GM12891 (cell line): ENCODE measurements around the gene GUK1.

Experiments used
- DNase-seq: peaks from one replicate; pipeline ENCODE4 v3.0.0; 2011; ENCODE audit warnings: low spot score; ENCODE audit not compliant: insufficient read length
- FAIRE-seq: peaks from 2 replicates; lab custom pipeline; 2011; peaks lifted over from hg19 to GRCh38; lab: Jason Lieb, UNC
- PAX5 ChIP-seq: IDR thresholded peaks from 2 replicates; pipeline ENCODE4 v1.6.1; 2011; ENCODE audit warnings: low read length, moderate library complexity, mild to moderate bottlenecking; ENCODE audit not compliant: insufficient read depth, severe bottlenecking
- POLR2A ChIP-seq: IDR thresholded peaks from 2 replicates; pipeline ENCODE4 v1.6.1; 2011; ENCODE audit warnings: low read depth, low read length, control low read depth
- POLR2AphosphoS5 ChIP-seq: IDR thresholded peaks from 2 replicates; pipeline ENCODE4 v1.6.1; 2011; ENCODE audit warnings: low read depth, low read length, control low read depth
- POU2F2 ChIP-seq: IDR thresholded peaks from 2 replicates; pipeline ENCODE4 v1.6.1; 2011; ENCODE audit warnings: low read depth, mild to moderate bottlenecking, control low read depth, low read length, moderate library complexity
- SPI1 ChIP-seq: IDR thresholded peaks from 2 replicates; pipeline ENCODE4 v1.6.1; 2011; ENCODE audit warnings: low read depth, low read length, control low read depth
- TAF1 ChIP-seq: IDR thresholded peaks from 2 replicates; pipeline ENCODE4 v1.6.1; 2011; ENCODE audit warnings: low read depth, low read length, control low read depth

GUK1 gene

DNA sequence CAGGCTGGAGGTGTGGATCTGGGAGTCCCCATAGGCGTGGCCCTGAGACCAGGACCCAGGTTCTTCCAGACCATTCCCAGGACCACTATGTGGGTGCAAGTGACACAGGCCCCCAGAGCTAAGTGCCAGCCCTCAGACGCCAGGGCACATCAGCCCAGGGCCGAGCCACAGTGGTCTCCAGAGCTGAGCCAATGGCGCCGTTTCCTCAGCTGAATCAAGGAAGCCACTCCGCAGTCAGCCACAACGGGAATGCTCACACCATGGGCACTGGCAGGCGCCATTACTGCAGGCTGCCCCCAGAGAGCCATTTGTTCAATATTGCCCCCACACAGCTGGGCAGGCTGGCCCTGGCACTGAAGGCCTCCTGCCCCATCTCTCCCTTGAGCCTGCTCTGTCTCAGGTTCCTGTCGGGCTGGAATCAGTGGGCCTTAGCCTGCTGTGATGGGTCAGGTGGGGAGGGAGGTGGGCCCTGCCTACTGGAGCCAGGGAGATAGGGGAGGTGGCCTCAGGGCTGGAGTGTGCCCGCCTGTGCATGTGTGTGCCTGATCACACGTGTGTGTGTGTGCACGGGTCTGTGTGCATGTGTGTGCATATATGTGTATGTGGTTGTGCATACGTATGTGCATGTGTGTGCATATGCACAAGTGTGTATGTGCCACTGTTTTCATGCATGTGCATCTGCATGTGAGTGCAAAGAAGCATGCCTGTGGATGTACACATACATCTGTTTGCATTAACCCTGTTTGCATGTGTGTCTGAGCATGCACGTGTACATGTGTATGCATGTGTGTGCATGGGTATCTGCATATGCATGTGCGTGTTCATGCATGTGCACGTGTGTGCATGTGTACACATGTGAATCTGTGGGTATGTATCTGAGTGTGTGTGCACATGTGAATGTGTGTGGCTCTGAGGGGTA, 15.8 kb downstream of the GUK1 start:
- peak; percentile 50 for FAIRE-seq
- DNase-seq: no peak
- TF ChIP-seq POU2F2: no peak; the same call in 1 of the 2 replicates
- no peak for TF ChIP-seq PAX5
- no peak for TF ChIP-seq TAF1
- TF ChIP-seq POLR2A: no peak
- TF ChIP-seq SPI1: no peak
- no peak for TF ChIP-seq POLR2AphosphoS5

DNA sequence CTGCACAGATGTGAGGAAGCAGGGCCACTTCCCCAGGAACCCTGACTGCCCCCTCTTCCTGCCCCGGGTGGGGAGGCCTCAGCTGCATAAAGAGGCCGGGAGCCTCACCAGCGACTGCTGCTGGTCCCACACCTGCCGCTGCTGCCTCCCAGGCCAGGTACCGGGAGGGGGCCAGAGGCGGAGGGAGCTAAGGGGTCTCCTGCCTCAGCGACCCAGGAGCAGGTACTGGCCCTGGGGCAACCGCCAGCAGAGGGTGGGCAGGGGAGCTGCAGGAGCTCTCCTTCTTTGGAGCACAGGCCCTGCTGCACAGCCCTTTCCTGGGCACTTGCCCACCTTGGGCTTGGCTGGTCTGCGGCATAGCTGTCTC, 16.4 kb downstream of the GUK1 start:
- DNase-seq: no peak
- FAIRE-seq: no peak
- TF ChIP-seq PAX5: no peak
- TF ChIP-seq SPI1: no peak
- no peak for TF ChIP-seq POU2F2
- no peak for TF ChIP-seq TAF1
- no peak for TF ChIP-seq POLR2A
- TF ChIP-seq POLR2AphosphoS5: no peak

DNA sequence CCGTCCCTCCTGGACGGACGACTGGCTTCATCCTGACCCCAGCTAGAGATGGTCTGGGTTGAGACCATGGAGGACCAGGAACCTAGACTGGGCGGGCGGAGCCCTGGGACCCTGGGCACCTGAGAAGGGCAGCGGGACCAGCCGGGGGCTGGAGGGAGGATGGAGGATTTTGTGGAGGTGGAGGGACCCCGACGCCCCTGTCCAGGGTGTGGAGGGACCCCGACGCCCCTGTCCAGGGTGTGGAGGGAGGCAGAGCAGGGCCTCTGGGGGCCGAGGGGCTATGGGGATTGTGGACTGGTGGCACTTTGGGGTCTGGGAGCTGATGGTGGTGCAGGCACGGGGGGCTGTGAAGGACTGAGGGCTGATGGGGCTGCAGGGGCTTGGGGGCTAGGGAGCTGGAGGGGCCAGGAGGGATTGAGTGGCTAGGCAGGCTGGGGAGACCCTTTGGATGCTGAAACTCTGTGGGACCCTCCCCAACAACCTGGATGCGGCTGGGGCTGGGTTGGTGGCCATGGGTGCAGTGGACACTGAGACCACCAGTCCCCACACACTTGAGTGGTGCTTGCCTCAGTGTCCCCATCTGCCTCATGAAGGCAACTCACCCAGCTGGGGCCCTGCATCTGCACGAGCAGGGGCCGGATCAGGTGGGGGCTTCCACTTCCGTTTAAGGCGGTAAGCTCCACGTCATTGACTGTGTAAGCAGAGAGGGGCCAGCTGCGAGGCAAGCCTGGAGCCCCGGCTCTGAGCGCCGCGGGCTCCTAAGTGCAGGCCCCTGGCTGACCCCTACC, 17.1 kb downstream of the GUK1 start:
- 0 out of 2 replicates have a peak, but pooled peaks have one; percentile 16 for TF ChIP-seq SPI1
- TF ChIP-seq POU2F2: no peak
- no peak for FAIRE-seq
- DNase-seq: no peak

DNA sequence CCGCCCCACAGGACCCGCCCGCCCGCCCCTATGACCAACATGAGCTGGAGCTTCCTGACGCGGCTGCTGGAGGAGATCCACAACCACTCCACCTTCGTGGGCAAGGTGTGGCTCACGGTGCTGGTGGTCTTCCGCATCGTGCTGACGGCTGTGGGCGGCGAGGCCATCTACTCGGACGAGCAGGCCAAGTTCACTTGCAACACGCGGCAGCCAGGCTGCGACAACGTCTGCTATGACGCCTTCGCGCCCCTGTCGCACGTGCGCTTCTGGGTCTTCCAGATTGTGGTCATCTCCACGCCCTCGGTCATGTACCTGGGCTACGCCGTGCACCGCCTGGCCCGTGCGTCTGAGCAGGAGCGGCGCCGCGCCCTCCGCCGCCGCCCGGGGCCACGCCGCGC, 17.6 kb downstream of the GUK1 start:
- DNase-seq: no peak
- no peak for FAIRE-seq
- TF ChIP-seq POLR2AphosphoS5: no peak

DNA sequence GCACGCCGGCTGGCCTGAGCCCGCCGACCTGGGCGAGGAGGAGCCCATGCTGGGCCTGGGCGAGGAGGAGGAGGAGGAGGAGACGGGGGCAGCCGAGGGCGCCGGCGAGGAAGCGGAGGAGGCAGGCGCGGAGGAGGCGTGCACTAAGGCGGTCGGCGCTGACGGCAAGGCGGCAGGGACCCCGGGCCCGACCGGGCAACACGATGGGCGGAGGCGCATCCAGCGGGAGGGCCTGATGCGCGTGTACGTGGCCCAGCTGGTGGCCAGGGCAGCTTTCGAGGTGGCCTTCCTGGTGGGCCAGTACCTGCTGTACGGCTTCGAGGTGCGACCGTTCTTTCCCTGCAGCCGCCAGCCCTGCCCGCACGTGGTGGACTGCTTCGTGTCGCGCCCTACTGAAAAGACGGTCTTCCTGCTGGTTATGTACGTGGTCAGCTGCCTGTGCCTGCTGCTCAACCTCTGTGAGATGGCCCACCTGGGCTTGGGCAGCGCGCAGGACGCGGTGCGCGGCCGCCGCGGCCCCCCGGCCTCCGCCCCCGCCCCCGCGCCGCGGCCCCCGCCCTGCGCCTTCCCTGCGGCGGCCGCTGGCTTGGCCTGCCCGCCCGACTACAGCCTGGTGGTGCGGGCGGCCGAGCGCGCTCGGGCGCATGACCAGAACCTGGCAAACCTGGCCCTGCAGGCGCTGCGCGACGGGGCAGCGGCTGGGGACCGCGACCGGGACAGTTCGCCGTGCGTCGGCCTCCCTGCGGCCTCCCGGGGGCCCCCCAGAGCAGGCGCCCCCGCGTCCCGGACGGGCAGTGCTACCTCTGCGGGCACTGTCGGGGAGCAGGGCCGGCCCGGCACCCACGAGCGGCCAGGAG, 18.3 kb downstream of the GUK1 start:
- no peak for FAIRE-seq
- no peak for DNase-seq
- TF ChIP-seq POU2F2: no peak
- no peak for TF ChIP-seq POLR2A
- TF ChIP-seq PAX5: no peak
- TF ChIP-seq POLR2AphosphoS5: no peak
- TF ChIP-seq SPI1: no peak
- TF ChIP-seq TAF1: no peak

DNA sequence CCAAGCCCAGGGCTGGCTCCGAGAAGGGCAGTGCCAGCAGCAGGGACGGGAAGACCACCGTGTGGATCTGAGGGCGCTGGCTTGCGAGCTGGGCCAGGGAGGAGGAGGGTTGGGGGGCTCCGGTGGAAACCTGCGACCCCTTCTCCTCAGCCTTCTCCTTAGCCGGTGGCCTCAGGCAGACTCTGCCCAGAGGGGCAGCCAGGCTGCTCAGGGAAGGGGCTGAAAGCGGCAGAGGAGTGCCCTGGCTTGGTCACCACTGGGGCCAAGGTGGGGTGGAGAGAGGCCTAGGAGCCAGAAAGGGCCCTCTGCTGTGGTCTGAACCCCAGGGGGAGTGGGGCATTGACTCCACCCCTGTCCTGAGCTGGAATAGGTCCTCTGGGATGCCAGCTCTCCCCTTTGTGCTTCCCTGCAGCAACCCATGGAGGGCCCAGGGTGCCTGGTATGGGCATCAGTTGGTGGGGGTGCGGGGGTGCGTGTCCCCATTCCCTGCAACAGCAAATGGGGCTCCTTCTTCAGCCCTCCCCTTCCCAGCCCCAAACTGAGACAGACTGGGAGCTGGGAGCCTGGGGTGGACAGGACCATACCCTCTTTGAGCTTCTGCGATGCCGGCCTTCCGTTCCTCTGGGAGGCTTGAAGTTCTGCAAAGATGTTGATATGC, 19.1 kb downstream of the GUK1 start:
- TF ChIP-seq POLR2AphosphoS5 (no peak), TAF1 (no peak), POLR2A (no peak), POU2F2 (no peak)
- FAIRE-seq (no peak), DNase-seq (no peak)

DNA sequence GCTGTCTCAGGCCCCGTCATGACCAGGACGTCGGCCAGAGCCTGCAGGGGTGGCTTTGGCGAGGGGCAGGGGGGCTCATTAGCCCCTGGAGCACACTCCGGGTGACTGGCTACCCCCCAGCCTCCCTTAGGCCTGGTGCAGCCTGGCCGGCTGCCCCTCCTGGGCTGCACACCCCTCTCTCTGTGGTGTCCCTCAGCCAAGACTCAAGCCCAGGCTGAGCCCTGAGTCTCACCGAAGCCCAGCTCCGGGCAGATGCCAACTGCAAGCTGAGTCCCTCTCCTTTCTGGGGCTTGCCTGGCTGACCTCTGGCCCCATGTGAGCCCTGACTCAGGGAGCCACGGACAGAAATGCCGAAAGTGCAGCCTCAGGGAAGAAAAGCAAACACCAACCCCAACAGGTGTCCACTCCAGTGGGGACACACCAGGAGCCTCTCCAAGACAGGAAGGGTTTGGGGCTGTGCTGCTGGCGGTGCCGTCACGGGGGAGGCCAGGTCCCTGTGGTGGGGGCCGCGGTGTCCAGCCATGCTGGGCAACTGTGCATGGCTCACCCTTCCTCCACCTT, 20.2 kb downstream of the GUK1 start:
- no peak for TF ChIP-seq POLR2AphosphoS5
- TF ChIP-seq POU2F2: no peak
- TF ChIP-seq SPI1: no peak
- no peak for TF ChIP-seq PAX5
- no peak for TF ChIP-seq POLR2A
- no peak for TF ChIP-seq TAF1
- FAIRE-seq (no peak), DNase-seq (no peak)

DNA sequence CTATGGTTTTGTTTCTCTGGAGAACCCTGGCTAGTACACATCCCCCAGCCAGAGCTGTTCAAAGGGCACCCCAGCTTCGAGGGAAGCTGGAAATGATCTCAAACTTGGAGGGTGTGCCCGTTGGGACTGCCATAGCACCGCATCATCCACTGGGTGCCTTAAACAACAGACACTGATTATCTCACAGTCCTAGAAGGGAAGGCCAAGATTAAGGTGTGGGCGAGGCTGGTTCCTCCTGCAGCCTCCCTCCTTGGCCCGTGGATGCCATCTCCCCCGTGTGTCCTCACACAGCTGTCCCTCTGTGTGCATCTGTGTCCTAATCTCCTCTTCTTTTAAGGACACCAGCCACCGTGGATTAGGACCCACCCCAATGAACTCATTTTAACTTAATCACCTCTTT, 21.3 kb downstream of the GUK1 start:
- DNase-seq: no peak
- TF ChIP-seq POLR2A (no peak), TAF1 (no peak), PAX5 (no peak), POU2F2 (no peak), SPI1 (no peak), POLR2AphosphoS5 (no peak)
- no peak for FAIRE-seq

DNA sequence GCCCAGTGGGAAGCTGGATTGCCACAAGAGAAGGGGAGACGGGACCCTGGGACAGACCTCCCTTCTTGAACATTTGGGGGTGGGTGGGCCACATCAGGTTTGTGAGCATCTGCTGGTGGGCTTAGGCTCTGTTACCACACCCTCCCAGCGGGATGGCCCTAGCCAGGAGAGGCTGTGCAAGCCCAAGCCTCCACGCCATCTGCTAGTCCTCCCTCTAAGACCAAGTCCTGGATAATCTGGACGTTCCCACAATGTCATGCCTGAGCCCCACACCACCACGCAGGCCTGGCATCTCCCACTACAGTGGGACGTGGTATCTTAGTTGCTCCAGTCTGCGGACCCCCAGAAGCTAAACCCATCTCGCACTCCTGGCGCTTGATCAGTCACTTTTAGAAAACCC, 21.8 kb downstream of the GUK1 start:
- no peak for DNase-seq
- no peak for FAIRE-seq
- TF ChIP-seq POLR2A: no peak
- TF ChIP-seq TAF1: no peak
- no peak for TF ChIP-seq POU2F2
- no peak for TF ChIP-seq PAX5
- TF ChIP-seq POLR2AphosphoS5: no peak
- TF ChIP-seq SPI1: no peak
